Activated CD4-positive, alpha-beta T cell treated with anti-CD3 and anti-CD28 coated beads, Interleukin-2, Interleukin-6, amounts not matched to agents 100 ng/mL and 50 ng/mL, durations not matched to agents 16 hours and 8 hours (primary cell): ENCODE data around the gene UBE2QL1.
A peak's percentile ranks its signal among the peaks of the same experiment; 100 is the strongest.

Experiments
- DNase-seq: peaks from one replicate; pipeline ENCODE4 v3.0.0-alpha.2; 2020

The UBE2QL1 gene

DNA sequence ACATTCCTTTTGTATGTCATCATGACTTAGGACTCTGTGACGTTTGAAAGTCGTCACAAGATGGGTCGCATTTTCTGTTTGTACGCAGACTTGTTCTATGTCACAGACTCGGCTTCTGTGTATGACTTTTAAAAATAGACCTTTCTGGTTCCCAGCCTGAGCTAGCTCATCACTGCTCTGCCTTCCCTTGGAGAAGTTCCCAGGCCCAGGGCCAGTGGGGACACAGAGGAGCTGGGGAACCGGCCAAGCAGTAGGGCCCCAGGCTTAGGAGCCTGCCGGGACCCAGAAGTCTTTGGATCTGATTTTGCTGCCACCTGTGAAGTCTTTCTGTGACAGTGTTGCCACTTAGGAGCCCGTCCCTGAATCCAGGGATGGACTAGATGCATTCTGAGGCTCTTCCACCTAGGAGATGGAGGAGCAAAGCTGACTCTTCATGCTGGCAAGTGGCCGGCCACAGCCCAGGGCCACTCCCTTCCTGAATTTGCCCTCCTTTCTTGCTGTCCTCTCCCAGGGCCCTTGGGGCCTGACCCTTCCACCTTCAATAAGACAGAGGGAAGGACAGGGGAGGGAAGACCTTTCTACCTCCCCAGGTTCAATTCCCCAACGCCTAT is 18.1 kb upstream of the UBE2QL1 start:
- no peak for DNase-seq

DNA sequence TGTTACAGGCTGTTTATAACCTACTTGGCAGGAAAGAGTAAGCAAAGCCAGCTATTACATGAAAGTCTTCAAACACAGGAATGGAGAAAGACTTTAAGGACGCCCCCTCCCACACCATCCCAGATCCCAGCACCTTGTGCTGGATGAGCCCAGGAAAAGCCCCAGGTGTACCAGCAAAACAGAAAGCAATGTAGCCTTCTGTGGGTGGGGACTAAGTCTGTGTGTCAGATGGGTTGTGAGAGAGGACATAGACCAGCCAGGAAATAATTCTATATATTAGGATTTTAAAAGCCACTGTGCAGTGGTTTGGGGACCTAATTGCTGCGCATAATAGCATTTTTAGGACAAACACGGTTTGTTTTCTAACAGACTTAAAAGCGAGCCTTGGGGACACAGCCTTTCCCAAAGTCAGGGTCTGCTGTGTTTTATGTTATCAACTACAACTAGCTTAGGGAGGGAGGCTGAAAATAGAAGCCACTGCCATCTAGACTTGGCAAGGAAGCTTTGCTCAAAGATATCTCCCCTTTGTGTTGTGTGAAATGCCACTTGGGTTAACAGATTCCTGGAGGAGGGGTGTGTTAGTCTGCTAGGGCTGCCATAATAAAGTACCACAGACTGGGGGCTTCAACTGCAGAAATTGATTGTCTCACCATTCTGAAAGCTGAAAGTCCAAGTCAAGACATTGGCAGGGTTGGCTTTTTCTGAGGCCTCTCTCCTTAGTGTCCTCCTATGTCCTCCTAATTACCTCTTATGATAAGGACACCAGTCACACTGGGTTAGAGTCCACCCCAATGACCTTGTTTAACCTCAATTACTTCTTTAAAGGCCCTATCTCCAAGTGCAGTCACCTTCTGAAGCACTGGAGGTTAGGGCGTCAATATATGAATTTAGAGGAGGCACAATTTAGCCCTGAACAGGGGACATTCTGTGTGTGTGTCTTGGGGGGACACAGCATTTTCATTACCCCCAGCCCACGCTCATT is 17.2 kb upstream of the UBE2QL1 start:
- no peak for DNase-seq

DNA sequence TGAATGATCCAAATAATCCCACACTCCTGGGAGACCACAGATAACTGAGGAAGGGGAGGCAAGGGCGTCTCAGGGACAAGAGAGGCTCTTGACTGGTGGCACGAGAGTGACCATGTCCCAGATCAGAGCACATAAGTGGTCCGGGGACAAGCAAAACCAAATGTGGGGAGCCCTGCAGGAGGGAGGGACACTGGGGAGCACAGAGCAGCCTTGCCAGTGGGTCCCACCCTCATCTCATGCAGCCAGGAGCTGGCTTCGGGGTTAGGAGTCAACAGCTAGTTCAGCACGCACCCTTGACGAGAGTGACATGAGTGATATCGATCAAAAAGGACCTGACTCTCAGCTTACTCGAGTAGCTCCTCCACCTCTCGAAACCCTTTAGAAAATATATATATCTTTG is 16.5 kb upstream of the UBE2QL1 start:
- no peak for DNase-seq

DNA sequence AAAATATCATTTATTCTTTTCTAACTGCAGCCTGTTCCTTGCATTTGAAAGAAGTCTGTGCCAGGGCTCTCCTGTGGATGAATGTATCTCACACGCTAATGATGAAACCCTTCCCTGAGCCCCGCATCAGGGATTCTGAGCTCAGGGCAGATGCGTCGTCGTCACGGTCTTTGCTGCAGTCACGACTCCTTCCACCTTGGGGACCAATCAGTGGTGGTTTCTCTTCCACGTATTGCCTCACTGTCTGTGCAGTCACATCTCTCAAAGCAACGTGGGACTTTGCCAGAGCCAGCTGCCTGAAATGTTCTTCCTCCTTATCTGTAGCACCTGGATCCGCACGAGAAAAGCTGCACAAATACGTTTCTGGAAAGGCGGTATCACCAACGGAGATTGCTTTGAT is 13.9 kb upstream of the UBE2QL1 start:
- no peak for DNase-seq

DNA sequence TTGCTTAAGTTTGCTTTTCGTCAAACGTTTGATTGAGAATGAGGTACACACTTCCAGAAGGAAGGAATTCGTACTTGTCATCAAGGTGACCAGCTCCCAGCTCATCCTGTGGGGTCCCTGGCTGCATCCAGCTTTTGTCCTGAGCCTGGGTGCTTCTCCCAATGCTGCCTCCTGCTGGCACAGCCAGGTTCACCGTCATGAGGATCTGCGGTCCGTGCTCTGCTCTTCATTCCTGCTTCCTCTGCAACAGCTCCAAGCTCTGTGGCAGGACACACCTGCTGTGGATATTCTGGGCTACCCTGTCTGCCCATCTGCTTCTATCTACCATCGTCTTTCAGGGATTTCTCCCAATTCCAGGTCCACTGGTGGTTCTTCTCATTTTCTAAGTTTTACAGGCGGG is 13.3 kb upstream of the UBE2QL1 start:
- peak; percentile 3 for DNase-seq

DNA sequence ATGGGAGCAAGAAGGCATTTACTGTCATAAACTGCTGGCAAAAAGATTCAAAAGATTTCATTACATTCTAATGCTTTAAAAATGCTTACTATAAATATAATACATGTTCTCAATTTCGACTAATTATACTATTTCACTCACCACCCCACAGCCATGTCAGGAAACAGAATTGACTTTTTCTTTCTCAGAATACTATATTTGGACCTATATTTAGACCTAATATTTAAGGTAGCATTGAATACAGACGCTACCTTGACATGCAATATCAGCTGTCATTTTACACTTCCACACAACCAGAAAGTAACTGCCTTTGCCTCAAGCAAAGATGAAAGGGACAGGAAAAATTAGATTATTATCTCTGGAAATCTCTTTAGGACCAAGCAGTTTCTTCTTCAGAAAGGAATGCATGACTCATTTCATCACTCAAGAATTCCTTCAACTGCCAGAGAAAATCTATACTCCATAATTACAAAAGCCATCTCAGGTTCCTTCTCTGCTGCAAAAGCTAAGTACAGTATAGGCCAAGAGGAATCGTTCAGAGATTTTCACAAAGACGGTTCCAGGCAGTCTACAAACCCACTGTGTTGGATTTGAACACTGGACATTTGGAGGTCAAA is 11.8 kb upstream of the UBE2QL1 start:
- no peak for DNase-seq

DNA sequence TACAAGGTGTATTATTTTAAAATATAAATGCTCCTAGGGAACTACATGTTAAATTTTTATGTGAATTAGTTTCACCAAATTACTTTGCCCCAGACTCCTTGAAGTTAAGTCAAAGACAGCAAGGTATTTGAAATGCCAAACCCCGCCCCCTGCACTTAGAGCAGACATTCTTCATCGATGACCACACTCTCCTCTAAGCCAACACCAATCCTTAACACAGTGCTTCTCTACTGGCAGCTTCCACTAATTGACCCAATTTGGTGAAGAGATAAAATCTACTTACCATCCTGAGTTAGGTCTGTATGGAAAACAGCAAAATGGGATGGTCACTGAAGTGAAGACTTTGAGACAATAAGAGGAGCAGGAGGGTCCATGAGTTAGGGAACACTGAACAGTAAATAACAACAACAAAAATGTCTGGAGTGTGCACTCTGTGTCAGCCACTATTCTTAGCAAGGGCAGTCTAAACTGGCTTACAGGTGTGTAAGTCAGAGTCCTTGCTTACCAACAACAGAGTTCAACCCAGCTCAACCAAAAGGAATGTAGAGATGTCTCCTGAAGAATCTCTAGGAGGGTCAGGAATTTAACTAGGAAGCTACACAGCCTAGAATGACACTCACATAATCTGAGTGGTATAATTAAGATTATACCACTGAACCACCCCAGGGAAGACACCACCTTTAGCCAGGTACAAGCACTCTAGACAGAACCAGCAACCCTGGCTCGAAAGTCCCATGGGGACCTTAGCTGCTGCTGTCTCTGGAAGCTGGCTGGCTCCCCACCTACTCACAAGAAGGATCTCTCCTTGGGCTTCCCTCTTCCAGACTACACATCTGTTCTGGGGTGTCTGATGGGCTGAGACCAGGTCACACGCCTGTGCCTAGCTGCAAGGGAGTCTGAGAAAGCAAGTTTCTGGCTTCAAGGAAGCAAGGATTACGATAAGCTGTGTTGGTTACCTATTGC is 8.8 kb upstream of the UBE2QL1 start:
- DNase-seq, result no peak

DNA sequence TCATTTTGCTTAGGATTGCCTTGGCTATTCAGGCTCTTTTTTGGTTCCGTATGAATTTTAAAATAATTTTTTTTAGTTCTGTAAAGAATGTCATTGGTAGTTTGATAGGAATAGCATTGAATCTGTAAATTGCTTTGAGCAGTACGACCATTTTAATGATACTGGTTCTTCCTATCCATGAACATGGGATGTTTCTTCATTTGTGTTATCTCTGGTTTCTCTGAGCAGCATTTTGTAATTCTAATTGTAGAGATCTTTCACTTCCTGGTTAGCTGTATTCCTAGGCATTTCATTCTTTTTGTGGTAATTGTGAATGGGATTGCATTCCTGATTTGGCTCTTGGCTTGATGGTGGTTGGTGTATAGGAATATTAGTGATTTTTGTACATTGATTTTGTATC is 6.3 kb upstream of the UBE2QL1 start:
- DNase-seq, result no peak

DNA sequence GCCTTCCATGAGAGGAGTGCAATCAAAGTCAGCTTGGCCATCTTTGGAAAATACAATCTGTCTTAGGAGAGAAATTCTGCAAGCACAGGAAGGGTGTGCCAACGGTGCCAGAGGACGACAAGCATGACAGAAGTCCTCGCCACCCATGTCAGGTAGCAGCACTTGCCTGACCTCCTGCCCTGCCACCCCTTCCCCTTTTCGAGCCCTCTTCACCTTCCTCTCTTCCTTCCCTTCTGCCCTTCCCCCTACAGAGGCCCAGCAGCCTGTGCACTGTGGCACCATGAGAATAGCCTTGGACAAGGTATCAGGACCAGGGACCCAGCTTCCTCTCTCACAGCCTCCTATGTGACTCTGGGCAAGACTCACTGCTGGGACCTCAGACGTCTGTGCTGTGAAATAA is 5.3 kb upstream of the UBE2QL1 start:
- no peak for DNase-seq

DNA sequence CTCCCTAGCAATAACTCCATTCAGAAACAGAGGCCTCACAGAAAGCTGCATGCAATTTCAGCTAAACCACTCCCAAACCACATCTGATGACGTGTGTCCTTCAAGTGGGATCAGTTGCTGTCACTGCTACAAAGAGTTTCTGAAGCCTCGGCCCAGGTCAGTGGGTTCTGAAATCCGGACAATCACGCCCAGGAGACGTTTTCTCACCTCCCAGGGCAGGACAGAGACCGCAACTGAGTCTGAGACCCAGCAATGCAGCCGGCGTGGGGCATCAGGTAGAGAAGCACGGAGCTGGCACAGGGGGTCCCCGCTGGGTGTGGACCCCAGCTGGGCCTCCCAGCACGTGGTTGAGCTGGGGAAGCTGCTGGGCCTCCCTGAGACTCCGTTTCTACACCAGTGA is 2.6 kb upstream of the UBE2QL1 start:
- no peak for DNase-seq

DNA sequence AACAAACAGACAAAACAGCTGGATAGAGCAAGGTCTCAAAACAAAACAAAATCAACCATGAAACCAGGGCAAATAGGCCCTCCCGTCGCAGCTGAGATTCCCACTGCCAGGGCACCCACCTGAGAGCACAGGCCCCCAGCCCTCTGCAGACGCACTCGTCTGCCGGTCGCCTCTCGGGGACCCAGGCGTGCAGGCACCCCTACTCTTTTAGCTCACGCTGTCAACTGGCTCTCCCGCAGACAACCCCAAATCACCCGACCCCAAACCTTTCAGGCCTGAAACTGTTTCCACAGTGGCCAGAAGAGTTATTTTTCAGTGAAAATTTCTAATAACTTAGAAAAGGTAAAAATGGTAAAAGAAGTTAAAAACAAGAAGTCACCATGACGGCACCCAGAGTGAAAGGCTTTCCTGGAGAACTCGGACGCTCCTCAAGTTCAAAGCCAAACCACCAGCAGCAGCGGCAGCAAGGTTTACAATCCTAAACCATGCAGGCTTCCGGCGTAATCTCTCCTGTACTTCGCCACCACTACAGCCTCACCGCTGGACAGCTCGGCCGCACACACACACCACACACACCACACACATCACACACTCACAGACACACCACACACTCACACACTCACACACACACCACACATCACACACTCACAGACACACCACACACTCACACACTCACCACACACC is 1.9 kb upstream of the UBE2QL1 start:
- no peak for DNase-seq

DNA sequence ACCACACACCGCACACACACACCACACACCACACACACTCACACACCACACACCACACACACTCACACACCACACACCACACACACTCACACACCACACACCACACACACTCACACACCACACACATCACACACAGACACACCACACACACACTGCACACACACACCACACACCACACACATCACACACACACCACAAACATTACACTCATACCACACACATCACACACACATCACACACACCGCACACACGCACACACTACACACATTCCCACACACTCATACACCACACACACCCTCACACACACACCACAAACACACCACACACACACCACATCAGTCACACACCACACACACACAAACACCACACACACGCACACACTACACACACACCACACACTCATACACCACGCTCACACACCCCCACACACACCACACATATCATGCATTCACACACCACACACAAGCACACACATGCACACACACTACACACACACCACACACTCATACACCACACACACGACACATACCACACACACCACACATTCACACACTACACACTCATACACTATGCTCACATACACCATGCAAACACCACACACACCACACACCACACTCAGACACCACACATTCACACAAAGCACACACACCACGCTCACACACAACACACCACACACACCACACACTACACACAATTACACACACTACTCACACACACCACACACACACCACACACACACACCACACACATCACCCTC is 1.1 kb upstream of the UBE2QL1 start:
- no peak for DNase-seq

DNA sequence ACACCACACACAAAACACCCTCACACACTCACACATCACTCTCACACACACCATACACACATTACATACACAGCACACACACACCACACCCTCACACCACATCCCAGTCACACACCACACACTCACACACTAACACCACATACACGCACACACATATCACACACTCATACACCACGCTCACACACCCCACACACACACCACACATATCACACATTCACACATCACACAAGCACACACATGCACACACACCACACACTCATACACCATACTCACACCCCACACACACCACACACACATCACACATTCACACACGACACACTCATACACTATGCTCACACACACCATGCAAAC is 543 bp upstream of the UBE2QL1 start:
- DNase-seq, result no peak

DNA sequence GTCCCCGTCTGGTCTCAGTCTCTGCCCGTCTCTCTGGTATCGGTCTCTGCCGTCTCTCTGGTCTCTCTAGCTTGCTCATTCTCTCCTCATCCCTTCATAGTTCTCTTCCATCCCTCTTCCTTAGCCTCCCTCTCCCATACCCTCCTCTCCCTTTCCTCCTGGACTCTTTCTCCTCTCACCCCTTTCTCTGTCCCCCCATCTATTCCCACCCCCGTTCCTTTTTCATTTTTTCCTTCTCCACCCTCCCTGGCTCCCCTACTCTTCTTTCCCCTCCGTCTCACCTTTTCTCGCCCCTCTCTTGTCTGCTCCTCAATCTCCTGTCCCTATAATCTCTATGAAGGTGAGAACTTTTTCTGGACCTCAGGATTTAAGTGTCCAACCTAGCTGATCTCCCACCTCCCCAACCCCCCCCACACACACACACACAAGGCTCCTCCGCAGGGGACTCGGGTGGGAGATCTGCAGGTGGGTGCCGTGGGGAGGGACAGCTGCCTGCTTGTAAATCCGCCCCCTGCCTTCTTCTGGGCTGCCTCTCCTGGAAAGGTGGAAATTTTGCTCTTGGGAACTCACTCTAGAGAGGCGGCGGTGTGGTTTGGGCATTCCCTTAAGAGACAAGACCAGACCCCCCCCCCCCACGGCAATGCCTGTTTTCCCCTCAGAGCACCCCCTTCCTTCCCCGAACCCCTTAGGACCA is 953 bp downstream of the UBE2QL1 start:
- no peak for DNase-seq

DNA sequence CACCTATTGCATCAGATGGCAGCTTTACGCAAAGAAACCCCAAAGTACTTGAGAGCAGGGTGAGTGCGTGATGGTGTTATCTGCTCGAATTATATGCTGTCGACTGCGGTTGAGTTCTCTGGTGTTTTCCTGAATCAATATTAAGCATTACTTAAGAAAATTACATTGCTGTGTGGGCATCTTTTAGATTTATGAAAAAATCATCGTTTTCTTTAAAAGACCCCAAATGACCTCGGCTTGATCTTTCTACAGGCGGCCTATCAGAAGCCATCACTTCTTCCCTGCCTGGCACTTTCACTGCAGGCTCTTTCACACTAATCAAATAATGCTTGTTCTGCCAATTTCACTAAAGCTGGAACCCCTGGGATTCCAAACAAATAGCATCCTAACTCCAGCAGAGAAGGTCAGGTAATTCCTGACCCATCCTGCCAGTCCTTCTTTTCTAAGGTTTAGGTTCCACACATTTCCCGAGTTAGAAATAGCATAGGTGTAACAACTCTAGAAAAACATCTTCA is 1.7 kb downstream of the UBE2QL1 start:
- DNase-seq, result no peak

DNA sequence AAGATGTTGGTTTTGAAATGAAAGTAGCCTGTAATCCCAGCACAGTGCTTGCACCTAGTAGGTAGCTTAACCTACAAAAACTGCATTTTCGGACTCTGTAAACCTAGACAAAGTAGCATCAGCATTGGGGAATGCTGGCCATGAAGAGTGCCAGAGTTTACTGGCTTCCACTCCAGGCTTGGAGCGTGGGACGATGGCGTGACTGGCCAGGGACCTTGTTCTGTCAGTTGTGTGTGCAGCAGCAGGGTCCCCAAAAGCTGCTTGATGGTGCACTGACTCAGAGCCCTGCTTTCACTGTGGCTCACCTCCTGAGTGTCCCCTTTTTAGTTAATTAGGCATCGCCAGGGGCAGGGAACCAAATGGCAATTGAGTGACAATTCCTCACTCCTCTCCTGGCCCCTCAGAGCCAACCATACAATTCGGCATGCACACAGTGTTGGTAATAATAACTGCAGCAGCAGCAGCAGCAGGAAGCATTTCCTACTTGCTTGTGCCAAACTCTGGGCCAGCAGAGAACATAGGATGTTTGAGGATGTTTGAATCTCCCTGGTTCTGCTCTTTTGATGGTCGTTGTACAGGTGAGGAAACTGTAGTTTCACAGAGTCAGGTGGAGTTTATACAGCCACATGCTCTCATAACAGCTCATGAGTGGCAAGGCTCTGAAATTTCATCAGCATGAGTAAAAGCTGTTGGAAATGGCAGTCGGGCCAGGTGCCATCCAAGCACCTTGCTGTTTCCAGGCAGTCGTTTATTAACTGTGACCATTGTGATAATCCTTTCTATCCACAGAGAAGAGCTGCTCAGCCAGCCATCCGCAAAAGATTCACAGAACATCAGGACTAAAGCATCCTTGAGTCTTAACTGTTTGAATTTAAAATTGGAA is 4.2 kb downstream of the UBE2QL1 start:
- DNase-seq, result no peak

DNA sequence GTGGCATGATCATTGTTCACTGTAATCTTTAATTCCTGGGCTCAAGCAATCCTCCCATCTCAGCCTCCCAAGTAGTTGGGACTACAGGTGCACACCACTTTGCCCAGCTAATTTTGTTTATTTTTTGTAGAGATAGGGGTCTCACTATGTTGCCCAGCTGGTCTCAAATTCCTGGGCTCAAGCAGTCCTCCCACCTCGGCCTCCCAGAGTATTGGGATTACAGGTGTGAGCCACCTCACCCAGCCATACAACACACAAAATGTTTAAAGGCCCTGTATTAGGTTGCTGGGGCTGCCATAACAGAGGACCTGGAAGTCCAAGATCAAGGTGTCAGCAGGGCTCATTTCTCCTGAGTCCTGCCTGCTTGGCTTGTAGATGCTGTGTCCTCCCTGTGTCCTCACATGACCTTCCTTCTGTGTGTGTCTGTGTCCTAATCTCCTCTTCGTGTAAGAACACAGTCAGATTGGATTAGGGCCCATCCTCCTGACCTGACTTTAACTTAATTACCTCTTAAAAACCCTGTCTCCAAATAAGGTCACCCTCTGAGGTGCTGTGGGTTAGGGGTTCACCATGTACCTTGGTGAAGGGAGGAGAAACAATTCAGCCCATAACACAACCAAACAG is 5.4 kb downstream of the UBE2QL1 start:
- no peak for DNase-seq

DNA sequence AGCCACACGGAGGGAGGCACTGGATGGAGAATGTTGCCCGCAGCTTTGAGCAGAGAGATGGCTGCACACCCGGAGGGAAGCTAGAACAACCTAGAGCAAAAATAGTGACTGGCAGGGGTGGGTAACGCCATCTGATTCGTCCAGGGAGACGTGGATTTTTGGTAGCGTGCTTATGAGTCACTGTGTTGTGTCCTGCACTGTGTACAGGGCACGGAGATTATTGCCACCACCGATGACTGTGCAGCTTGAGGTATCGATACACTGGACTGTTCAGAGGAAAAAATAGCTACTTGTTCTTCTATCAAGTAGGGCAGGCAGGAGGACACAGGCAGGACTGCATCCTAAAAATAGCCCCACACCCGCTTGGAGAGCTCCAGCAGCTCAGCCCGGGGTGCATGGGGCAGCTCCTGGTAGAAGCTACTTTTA is 6.0 kb downstream of the UBE2QL1 start:
- DNase-seq, result no peak

DNA sequence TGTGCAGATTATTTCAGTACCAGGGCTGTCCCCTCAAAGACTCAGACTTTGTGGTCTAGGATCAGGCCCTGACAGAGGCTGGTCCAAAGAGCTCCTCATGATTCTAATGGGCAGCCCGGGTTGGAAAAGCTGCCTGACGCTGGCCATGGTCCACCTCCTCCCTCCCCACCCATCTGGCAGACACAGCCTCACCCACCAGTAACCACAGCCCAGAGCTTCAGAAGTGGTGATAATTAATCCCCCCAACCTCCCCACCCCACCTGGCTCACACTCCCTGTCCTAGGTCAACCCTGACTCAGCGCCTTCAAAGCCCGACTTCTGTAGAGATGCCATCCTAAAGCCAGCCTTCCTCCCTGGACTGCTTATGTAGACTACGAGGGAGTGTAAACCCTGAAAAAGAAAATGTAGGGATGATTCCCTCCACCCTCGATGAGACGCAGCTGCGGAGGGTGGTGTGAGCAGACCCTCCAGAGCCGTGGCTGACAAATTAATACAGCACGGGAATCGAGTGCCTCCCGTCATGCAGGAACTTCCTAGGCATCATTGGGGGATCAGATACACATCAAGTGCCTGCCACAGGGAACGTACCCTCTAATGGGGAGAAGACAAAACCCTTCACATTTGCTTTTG is 7.0 kb downstream of the UBE2QL1 start:
- no peak for DNase-seq
